Loucy (cell line): ENCODE data around the gene TRIM60.
"Not testable (repeated sequence)": the region's sequence is repeated elsewhere in the genome, so short reads cannot be mapped to it uniquely, and the experiment has no call there.

Experiments used
- H2AFZ ChIP-seq: fragments of 200-600 bp; sonication (generic); 2 replicates; pipeline ENCODE4 v1.6.0; 2016; ENCODE audit warnings: antibody characterized with exemption, mild to moderate bottlenecking, low read length, moderate library complexity
- H3F3A ChIP-seq: fragments of 200-600 bp; 2 replicates; pipeline ENCODE4 v1.6.0; 2016; ENCODE audit warnings: antibody characterized with exemption, low read depth, mild to moderate bottlenecking
- H3K27me3 ChIP-seq: fragments of 200-600 bp; sonication (generic); 2 replicates; pipeline ENCODE4 v1.6.1; 2014; ENCODE audit warnings: low read length, mild to moderate bottlenecking; ENCODE audit not compliant: insufficient read depth, poor library complexity, severe bottlenecking
- H3K36me3 ChIP-seq: fragments of 200-600 bp; sonication (generic); 2 replicates; pipeline ENCODE4 v1.6.1; 2016; ENCODE audit warnings: low read length; ENCODE audit not compliant: insufficient read depth
- H3K4me1 ChIP-seq: fragments of 200-600 bp; sonication (generic); 2 replicates; pipeline ENCODE4 v1.5.1; 2014; ENCODE audit warnings: low read length, mild to moderate bottlenecking; ENCODE audit not compliant: insufficient read depth, poor library complexity, severe bottlenecking
- H3K4me2 ChIP-seq: fragments of 200-600 bp; sonication (generic); 2 replicates; pipeline ENCODE4 v1.6.0; 2014; ENCODE audit warnings: antibody characterized with exemption, low read length, low read depth, mild to moderate bottlenecking; ENCODE audit not compliant: poor library complexity, severe bottlenecking
- H3K4me3 ChIP-seq: fragments of 200-600 bp; sonication (generic); 2 replicates; pipeline ENCODE4 v1.5.1; 2014; ENCODE audit warnings: low read length, mild to moderate bottlenecking, mixed read lengths; ENCODE audit not compliant: poor library complexity, severe bottlenecking
- H3K79me2 ChIP-seq: fragments of 200-600 bp; sonication (generic); 2 replicates; pipeline ENCODE4 v1.6.1; 2014; ENCODE audit warnings: low read length; ENCODE audit not compliant: insufficient read depth
- H3K9ac ChIP-seq: fragments of 200-600 bp; sonication (generic); 2 replicates; pipeline ENCODE4 v1.6.0; 2014; ENCODE audit warnings: mild to moderate bottlenecking, low read depth, low read length, moderate library complexity; ENCODE audit not compliant: poor library complexity, severe bottlenecking
- H3K9me2 ChIP-seq: fragments of 200-600 bp; sonication (generic); replicated peaks from 2 replicates; pipeline ENCODE4 v1.6.1; 2016; ENCODE audit warnings: low read depth, low read length, mixed read lengths
- H3K9me3 ChIP-seq: fragments of 200-600 bp; sonication (generic); 2 replicates; pipeline ENCODE4 v1.6.1; 2014; ENCODE audit warnings: mild to moderate bottlenecking, antibody characterized with exemption, low read length, low read depth; ENCODE audit not compliant: insufficient read depth
- H4K20me1 ChIP-seq: fragments of 200-600 bp; sonication (generic); 2 replicates; pipeline ENCODE4 v1.6.0; 2014; ENCODE audit warnings: antibody characterized with exemption, low read length, mild to moderate bottlenecking; ENCODE audit not compliant: insufficient read depth, poor library complexity, severe bottlenecking
- CTCF ChIP-seq: fragments of 200-600 bp; sonication (generic); conservative IDR thresholded peaks from 2 replicates; pipeline ENCODE4 v1.5.1; 2014; ENCODE audit warnings: mild to moderate bottlenecking, antibody characterized with exemption, low read length
- EZH2phosphoT487 ChIP-seq: fragments of 200-600 bp; IDR thresholded peaks from 2 replicates; pipeline ENCODE4 v1.6.1; 2018; ENCODE audit warnings: antibody characterized with exemption, mild to moderate bottlenecking, moderate library complexity, borderline replicate concordance

The TRIM60 gene

GRCh38 chr4:165079476-165079875 is 47.7 kb downstream of the TRIM60 start:
- Histone ChIP-seq H3K9me2 (no peaks in the 10 kb centered on the region), H3K4me3 (no peak overlapping the region), H2AFZ (no peak overlapping the region), H3K27me3 (no peaks in the 10 kb centered on the region), H3K4me2 (no peak overlapping the region), H3K9me3 (no peaks in the 10 kb centered on the region), H3K36me3 (peaks cover 7% of the 10 kb centered on the region; the same call in 1 of the 2 replicates), H4K20me1 (no peaks in the 10 kb centered on the region), H3K4me1 (no peaks in the 10 kb centered on the region), H3F3A (no peaks in the 10 kb centered on the region), H3K79me2 (no peaks in the 10 kb centered on the region), H3K9ac (no peak overlapping the region)
- no peak for TF ChIP-seq EZH2phosphoT487
- no peak for TF ChIP-seq CTCF

GRCh38 chr4:165084787-165085186 is 53.0 kb downstream of the TRIM60 start:
- H3K27me3 ChIP-seq, H3K9me3 ChIP-seq, H3K4me2 ChIP-seq, H3K9me2 ChIP-seq, H2AFZ ChIP-seq, H3K4me3 ChIP-seq, H4K20me1 ChIP-seq, H3K9ac ChIP-seq, H3K79me2 ChIP-seq, H3K4me1 ChIP-seq, H3F3A ChIP-seq: not testable (repeated sequence)
- H3K36me3 ChIP-seq, result peaks cover 14% of the 10 kb centered on the region; the same call in 1 of the 2 replicates

- Histone ChIP-seq H3K4me3 (no peak overlapping the region), H3K9ac (no peak overlapping the region), H3K36me3 (peaks cover 14% of the 10 kb centered on the region; the same call in 1 of the 2 replicates), H3K79me2 (no peaks in the 10 kb centered on the region), H2AFZ (no peak overlapping the region), H3K9me3 (no peaks in the 10 kb centered on the region), H3K4me1 (no peaks in the 10 kb centered on the region), H3K27me3 (no peaks in the 10 kb centered on the region), H4K20me1 (no peaks in the 10 kb centered on the region), H3F3A (no peaks in the 10 kb centered on the region), H3K9me2 (no peaks in the 10 kb centered on the region), H3K4me2 (no peak overlapping the region)
- TF ChIP-seq CTCF, result no peak
- TF ChIP-seq EZH2phosphoT487, result no peak
Measured at GRCh38 chr4:165085946-165086345, 54.1 kb downstream of the TRIM60 start.

GRCh38 chr4:165088366-165088765 is 56.6 kb downstream of the TRIM60 start:
- Histone ChIP-seq H3K4me3 (no peak overlapping the region), H3F3A (no peaks in the 10 kb centered on the region), H3K4me1 (no peaks in the 10 kb centered on the region), H3K9ac (no peak overlapping the region), H3K9me2 (no peaks in the 10 kb centered on the region), H2AFZ (no peak overlapping the region), H3K79me2 (no peaks in the 10 kb centered on the region), H4K20me1 (no peaks in the 10 kb centered on the region), H3K4me2 (no peak overlapping the region), H3K9me3 (no peaks in the 10 kb centered on the region), H3K27me3 (no peaks in the 10 kb centered on the region), H3K36me3 (peaks cover 14% of the 10 kb centered on the region; the same call in 1 of the 2 replicates)
- no peak for TF ChIP-seq CTCF
- TF ChIP-seq EZH2phosphoT487, result no peak
